Central memory CD8-positive, alpha-beta T cell (primary cell): ENCODE results near the gene CALML6.

Experiments
- ATAC-seq: fragments of 150-1000 bp; cut with Tn5 transposase; replicated peaks from 2 replicates; pipeline ENCODE4 v1.10.0; 2022; ENCODE audit warnings: mild to moderate bottlenecking, moderate FRiP score, moderate number of reproducible peaks; ENCODE audit not compliant: poor library complexity, severe bottlenecking; ENCODE audit errors: extremely low read depth
- DNase-seq, 2 donors: peaks; one replicate each; pipeline ENCODE4 v3.0.0; 2021; ENCODE audit warnings: low spot score in 2 of 2
- H3K27ac Mint-ChIP-seq: one replicate; pipeline ENCODE4 v1.8.0; 2022; ENCODE audit warnings: low read depth, mild to moderate bottlenecking, moderate library complexity, mixed read lengths
- H3K27me3 Mint-ChIP-seq: one replicate; pipeline ENCODE4 v1.8.0; 2022; ENCODE audit warnings: mixed read lengths
- H3K36me3 Mint-ChIP-seq: one replicate; pipeline ENCODE4 v1.8.0; 2022; ENCODE audit warnings: mild to moderate bottlenecking, moderate library complexity, mixed read lengths; ENCODE audit not compliant: insufficient read depth
- H3K4me1 Mint-ChIP-seq: one replicate; pipeline ENCODE4 v1.8.0; 2022; ENCODE audit warnings: mixed read lengths
- H3K4me3 Mint-ChIP-seq: one replicate; pipeline ENCODE4 v1.8.0; 2022; ENCODE audit warnings: mild to moderate bottlenecking, moderate library complexity, mixed read lengths
- H3K9me3 Mint-ChIP-seq: one replicate; pipeline ENCODE4 v1.8.0; 2022; ENCODE audit warnings: mixed read lengths

CALML6 gene

GRCh38 chr1:1907098-1907736 lies 7.8 kb upstream of the CALML6 start:
- peaks cover 9% of the 10 kb centered on the region for H3K36me3 Mint-ChIP-seq
- DNase-seq = no peak
- H3K4me1 Mint-ChIP-seq = peaks cover 17% of the 10 kb centered on the region
- no peaks in the 10 kb centered on the region for H3K27me3 Mint-ChIP-seq
- H3K9me3 Mint-ChIP-seq = no peaks in the 10 kb centered on the region
- H3K27ac Mint-ChIP-seq = no peak overlapping the region
- ATAC-seq = no peak
- no peak overlapping the region for H3K4me3 Mint-ChIP-seq

GRCh38 chr1:1908506-1908791 lies 6.6 kb upstream of the CALML6 start:
- H3K4me1 Mint-ChIP-seq = peaks cover 17% of the 10 kb centered on the region
- DNase-seq (no peak), ATAC-seq (peak; percentile 12)
- peaks cover 2% of the 10 kb centered on the region for H3K27me3 Mint-ChIP-seq
- peaks cover 9% of the 10 kb centered on the region for H3K36me3 Mint-ChIP-seq
- H3K9me3 Mint-ChIP-seq = no peaks in the 10 kb centered on the region
- H3K4me3 Mint-ChIP-seq = peak overlapping the region; percentile 84
- no peak overlapping the region for H3K27ac Mint-ChIP-seq

- peak overlapping the region; percentile 93 for H3K27ac Mint-ChIP-seq
- peaks cover 9% of the 10 kb centered on the region for H3K36me3 Mint-ChIP-seq
- peaks cover 10% of the 10 kb centered on the region for H3K27me3 Mint-ChIP-seq
- H3K4me3 Mint-ChIP-seq = peak overlapping the region; percentile 84
- no peaks in the 10 kb centered on the region for H3K9me3 Mint-ChIP-seq
- no peak for DNase-seq
- no peak for ATAC-seq
- peaks cover 17% of the 10 kb centered on the region for H3K4me1 Mint-ChIP-seq
Observed at GRCh38 chr1:1910033-1910465, 5.0 kb upstream of the CALML6 start.

GRCh38 chr1:1910651-1911331 lies 4.3 kb upstream of the CALML6 start:
- DNase-seq (no peak), ATAC-seq (no peak)
- H3K4me1 Mint-ChIP-seq = peaks cover 17% of the 10 kb centered on the region
- peaks cover 9% of the 10 kb centered on the region for H3K36me3 Mint-ChIP-seq
- H3K4me3 Mint-ChIP-seq = peak overlapping the region; percentile 84
- H3K27ac Mint-ChIP-seq = peak overlapping the region; percentile 93
- H3K27me3 Mint-ChIP-seq = peaks cover 10% of the 10 kb centered on the region
- H3K9me3 Mint-ChIP-seq = no peaks in the 10 kb centered on the region

GRCh38 chr1:1911350-1912041 lies 3.6 kb upstream of the CALML6 start:
- ATAC-seq = no peak
- peak overlapping the region; percentile 34 for H3K4me3 Mint-ChIP-seq
- no peak for DNase-seq
- H3K27ac Mint-ChIP-seq = no peak overlapping the region
- H3K9me3 Mint-ChIP-seq = no peaks in the 10 kb centered on the region
- H3K36me3 Mint-ChIP-seq = peaks cover 8% of the 10 kb centered on the region
- peaks cover 11% of the 10 kb centered on the region for H3K4me1 Mint-ChIP-seq
- H3K27me3 Mint-ChIP-seq = peaks cover 10% of the 10 kb centered on the region

- Mint-ChIP-seq H3K36me3 (peaks cover 8% of the 10 kb centered on the region), H3K4me3 (no peak overlapping the region), H3K27ac (no peak overlapping the region), H3K4me1 (peaks cover 10% of the 10 kb centered on the region), H3K27me3 (peaks cover 10% of the 10 kb centered on the region), H3K9me3 (no peaks in the 10 kb centered on the region)
- DNase-seq (no peak), ATAC-seq (no peak)
Observed at GRCh38 chr1:1914101-1914970, 724 bp upstream of the CALML6 start.

GRCh38 chr1:1915911-1916840 lies 1.1 kb downstream of the CALML6 start:
- no peak for DNase-seq
- H3K4me3 Mint-ChIP-seq = no peak overlapping the region
- no peaks in the 10 kb centered on the region for H3K9me3 Mint-ChIP-seq
- H3K36me3 Mint-ChIP-seq = peaks cover 8% of the 10 kb centered on the region
- H3K27ac Mint-ChIP-seq = no peak overlapping the region
- ATAC-seq = no peak
- H3K27me3 Mint-ChIP-seq = peaks cover 10% of the 10 kb centered on the region
- H3K4me1 Mint-ChIP-seq = no peaks in the 10 kb centered on the region

GRCh38 chr1:1916851-1917251 lies 1.8 kb downstream of the CALML6 start:
- ATAC-seq = no peak
- Mint-ChIP-seq H3K27ac (no peak overlapping the region), H3K36me3 (peaks cover 5% of the 10 kb centered on the region), H3K27me3 (peaks cover 10% of the 10 kb centered on the region), H3K4me1 (no peaks in the 10 kb centered on the region), H3K9me3 (no peaks in the 10 kb centered on the region), H3K4me3 (peak overlapping the region; percentile 57)
- DNase-seq = no peak

GRCh38 chr1:1917304-1917976 lies 2.4 kb downstream of the CALML6 start:
- no peaks in the 10 kb centered on the region for H3K9me3 Mint-ChIP-seq
- no peak overlapping the region for H3K27ac Mint-ChIP-seq
- DNase-seq (no peak), ATAC-seq (no peak)
- H3K27me3 Mint-ChIP-seq = peaks cover 10% of the 10 kb centered on the region
- H3K36me3 Mint-ChIP-seq = peaks cover 5% of the 10 kb centered on the region
- H3K4me3 Mint-ChIP-seq = peak overlapping the region; percentile 57
- H3K4me1 Mint-ChIP-seq = no peaks in the 10 kb centered on the region

GRCh38 chr1:1917995-1918900 lies 3.2 kb downstream of the CALML6 start:
- peaks cover 5% of the 10 kb centered on the region for H3K36me3 Mint-ChIP-seq
- no peak for DNase-seq
- ATAC-seq = no peak
- peaks cover 9% of the 10 kb centered on the region for H3K27me3 Mint-ChIP-seq
- no peaks in the 10 kb centered on the region for H3K4me1 Mint-ChIP-seq
- peak overlapping the region; percentile 57 for H3K4me3 Mint-ChIP-seq
- H3K27ac Mint-ChIP-seq = no peak overlapping the region
- no peaks in the 10 kb centered on the region for H3K9me3 Mint-ChIP-seq
